HCT116 (cell line): ENCODE measurements around the gene NUDT2. TPM values are rescaled to one million over a fixed set of nuclear protein-coding genes. Genes with fewer than 3 reads are reported as not detected.

ENCODE experiments used
- ATAC-seq: fragments of 200-7000 bp; cut with Tn5 transposase; 2 replicates; pipeline ENCODE4 v1.9.1; 2020; ENCODE audit warnings: mild to moderate bottlenecking, moderate library complexity
- BruUV-seq: library from RNA; stranded (reverse); fragments of 400-500 nt; replicated peaks from 2 replicates; lab custom pipeline; 2021; lab: Mats Ljungman, UMichigan
- CTCF ChIA-PET: fragments of 300-600 bp; sonication (Branson Sonifier 250); formaldehyde crosslinking; loops from one replicate; lab custom pipeline; 2021; ENCODE audit warnings: antibody characterized with exemption; lab: Charles Lee
- POLR2A ChIA-PET: fragments of 300-600, 350-600 bp; sonication (Branson Sonifier 250); formaldehyde crosslinking; loops from one replicate; lab custom pipeline; 2021; ENCODE audit warnings: antibody characterized with exemption; lab: Charles Lee
- RAD21 ChIA-PET, 2 experiments: fragments of 300-600 bp; sonication (Branson Sonifier 250); formaldehyde crosslinking; loops; one replicate each; lab custom pipeline; 2023; ENCODE audit warnings: low total read pairs in 2 of 2; ENCODE audit not compliant: uncharacterized antibody in 2 of 2, unreplicated experiment in 2 of 2, low non-redundant PET in 1 of 2; lab: Charles Lee
- DNase-seq: peaks from one replicate; pipeline ENCODE4 v3.0.0-alpha.2; 2010; ENCODE audit warnings: low read depth, low spot score
- H2AFZ ChIP-seq: fragments of 200-600 bp; shearing (Covaris generic), sonication (generic); 2 replicates; pipeline ENCODE4 v1.6.1; 2017; ENCODE audit warnings: low read depth, mixed run types, mixed read lengths, antibody characterized with exemption, low read length; ENCODE audit not compliant: poor library complexity, severe bottlenecking
- H3K27ac ChIP-seq: 2 replicates; pipeline ENCODE4 v1.5.1; 2012; ENCODE audit warnings: low read depth, low read length
- H3K27me3 ChIP-seq: fragments of 200-600 bp; sonication (generic); 2 replicates; pipeline ENCODE4 v1.6.1; 2016; ENCODE audit warnings: mixed run types, low read length, mixed read lengths; ENCODE audit not compliant: insufficient read depth
- H3K36me3 ChIP-seq, 2 experiments: fragments of 200-500 bp in 1 of 2; fragments of 200-600 bp in 1 of 2; sonication (Bioruptor generic) in 1 of 2; sonication (generic) in 1 of 2; 2 replicates each; pipeline versions ENCODE4 v1.5.1 to v1.6.1; 2014 to 2016; ENCODE audit warnings: low read length in 2 of 2, inconsistent platforms in 1 of 2, mixed read lengths in 1 of 2, mixed run types in 1 of 2; ENCODE audit not compliant: insufficient read depth in 2 of 2, control insufficient read depth in 1 of 2
- H3K4me1 ChIP-seq, 2 experiments: fragments of 200-600 bp in 1 of 2; sonication (generic) in 1 of 2; 2 replicates each; pipeline versions ENCODE4 v1.5.1 to v1.6.1; 2012 to 2017; ENCODE audit warnings: low read length in 2 of 2, inconsistent platforms in 1 of 2, mild to moderate bottlenecking in 1 of 2, mixed read lengths in 1 of 2, mixed run types in 1 of 2, moderate library complexity in 1 of 2; ENCODE audit not compliant: insufficient read depth in 2 of 2, control insufficient read depth in 1 of 2
- H3K4me2 ChIP-seq: fragments of 200-600 bp; sonication (generic); 2 replicates; pipeline ENCODE4 v1.6.1; 2017; ENCODE audit warnings: mixed run types, low read length, mixed read lengths
- H3K4me3 ChIP-seq, 2 experiments: fragments of 200-600 bp in 1 of 2; sonication (generic) in 1 of 2; replicated peaks in 1 of 2; 2 replicates each; pipeline ENCODE4 v1.5.1; 2011 to 2016; ENCODE audit warnings: low read length in 2 of 2, control low read depth in 1 of 2, low read depth in 1 of 2, mild to moderate bottlenecking in 1 of 2, mixed read lengths in 1 of 2, mixed run types in 1 of 2
- H3K79me2 ChIP-seq: fragments of 200-600 bp; sonication (generic); 2 replicates; pipeline ENCODE4 v1.6.1; 2017; ENCODE audit warnings: mild to moderate bottlenecking, mixed run types, low read length, moderate library complexity, mixed read lengths; ENCODE audit not compliant: insufficient read depth
- H3K9ac ChIP-seq: fragments of 200-600 bp; sonication (generic); 2 replicates; pipeline ENCODE4 v1.6.1; 2016; ENCODE audit warnings: low read length, mixed read lengths
- H3K9me2 ChIP-seq: fragments of 200-600 bp; sonication (generic), shearing (Covaris generic); 2 replicates; pipeline ENCODE4 v1.6.1; 2017; ENCODE audit warnings: mixed run types, mild to moderate bottlenecking, moderate library complexity; ENCODE audit not compliant: insufficient read depth
- H3K9me3 ChIP-seq, 2 experiments: fragments of 200-500 bp in 1 of 2; fragments of 200-600 bp in 1 of 2; sonication (Bioruptor generic) in 1 of 2; sonication (generic) in 1 of 2; 2 replicates each; pipeline ENCODE4 v1.6.1; 2014 to 2017; ENCODE audit warnings: low read length in 2 of 2, mixed read lengths in 2 of 2, inconsistent platforms in 1 of 2, low read depth in 1 of 2, mild to moderate bottlenecking in 1 of 2, mixed run types in 1 of 2, moderate library complexity in 1 of 2; ENCODE audit not compliant: control insufficient read depth in 1 of 2, insufficient read depth in 1 of 2
- H4K20me1 ChIP-seq: fragments of 200-600 bp; sonication (generic), shearing (Covaris generic); 2 replicates; pipeline ENCODE4 v1.6.1; 2017; ENCODE audit warnings: mixed run types, mild to moderate bottlenecking, moderate library complexity; ENCODE audit not compliant: insufficient read depth
- ATF3 ChIP-seq: IDR thresholded peaks from 2 replicates; pipeline ENCODE4 v1.6.1; 2012
- CEBPB ChIP-seq: IDR thresholded peaks from 2 replicates; pipeline ENCODE4 v1.6.1; 2012; ENCODE audit warnings: low read depth
- ELF1 ChIP-seq: IDR thresholded peaks from 2 replicates; pipeline ENCODE4 v1.6.1; 2012; ENCODE audit warnings: low read depth, borderline replicate concordance
- EZH2 ChIP-seq: fragments of 200-600 bp; sonication (generic); IDR thresholded peaks from 2 replicates; pipeline ENCODE4 v1.6.1; 2017; ENCODE audit warnings: antibody characterized with exemption, mixed run types
- EZH2phosphoT487 ChIP-seq: fragments of 200-600 bp; IDR thresholded peaks from 2 replicates; pipeline ENCODE4 v1.6.1; 2018; ENCODE audit warnings: antibody characterized with exemption, borderline replicate concordance
- FOSL1 ChIP-seq: IDR thresholded peaks from 2 replicates; pipeline ENCODE4 v1.6.1; 2012; ENCODE audit warnings: low read depth
- JUND ChIP-seq: IDR thresholded peaks from 2 replicates; pipeline ENCODE4 v1.6.1; 2012
- MAX ChIP-seq: IDR thresholded peaks from 2 replicates; pipeline ENCODE4 v1.6.1; 2012
- POLR2A ChIP-seq: IDR thresholded peaks from 2 replicates; pipeline ENCODE4 v1.7.0; 2011; ENCODE audit warnings: borderline replicate concordance; ENCODE audit not compliant: insufficient read depth, insufficient read length; ENCODE audit errors: extremely low read depth
- POLR2AphosphoS5 ChIP-seq: IDR thresholded peaks from 2 replicates; pipeline ENCODE4 v1.6.1; 2011; ENCODE audit warnings: mild to moderate bottlenecking, low read depth, low read length, moderate library complexity
- RAD21 ChIP-seq: IDR thresholded peaks from 2 replicates; pipeline ENCODE4 v1.6.1; 2012; ENCODE audit warnings: low read depth, mild to moderate bottlenecking
- SIN3A ChIP-seq: IDR thresholded peaks from 2 replicates; pipeline ENCODE4 v1.6.1; 2012; ENCODE audit warnings: low read depth
- SRF ChIP-seq: IDR thresholded peaks from 2 replicates; pipeline ENCODE4 v1.6.1; 2012; ENCODE audit warnings: low read depth
- YY1 ChIP-seq: IDR thresholded peaks from 2 replicates; pipeline ENCODE4 v1.6.1; 2011; ENCODE audit warnings: low read length, low read depth, moderate library complexity, mild to moderate bottlenecking; ENCODE audit not compliant: insufficient replicate concordance; ENCODE audit errors: extremely low read depth
- ZBTB33 ChIP-seq: IDR thresholded peaks from 2 replicates; pipeline ENCODE4 v1.6.1; 2011; ENCODE audit warnings: mild to moderate bottlenecking, low read length, moderate library complexity; ENCODE audit not compliant: insufficient replicate concordance; ENCODE audit errors: extremely low read depth
- ZFX ChIP-seq: fragments of 450-650 bp; IDR thresholded peaks from 2 replicates; pipeline ENCODE4 v1.6.1; 2017
- ZNF274 ChIP-seq: fragments of 200-500 bp; sonication (Bioruptor generic); IDR thresholded peaks from 2 replicates; pipeline ENCODE4 v1.6.1; 2014; ENCODE audit warnings: mild to moderate bottlenecking, low read depth, low read length, inconsistent platforms
- intact Hi-C: fragments of 100-400 bp; cut with micrococcal nuclease; formaldehyde crosslinking; loops from 2 replicates; pipeline ENCODE4 v1.10.0; 2022
- total RNA-seq: library from RNA; stranded (reverse); gene quantifications from one replicate; pipeline ENCODE4 v1.2.1, GENCODE V29; 2021; ENCODE audit not compliant: unreplicated experiment

NUDT2 gene
- total RNA-seq, 1 experiment from 2014 or later: 39.3 TPM

DNA sequence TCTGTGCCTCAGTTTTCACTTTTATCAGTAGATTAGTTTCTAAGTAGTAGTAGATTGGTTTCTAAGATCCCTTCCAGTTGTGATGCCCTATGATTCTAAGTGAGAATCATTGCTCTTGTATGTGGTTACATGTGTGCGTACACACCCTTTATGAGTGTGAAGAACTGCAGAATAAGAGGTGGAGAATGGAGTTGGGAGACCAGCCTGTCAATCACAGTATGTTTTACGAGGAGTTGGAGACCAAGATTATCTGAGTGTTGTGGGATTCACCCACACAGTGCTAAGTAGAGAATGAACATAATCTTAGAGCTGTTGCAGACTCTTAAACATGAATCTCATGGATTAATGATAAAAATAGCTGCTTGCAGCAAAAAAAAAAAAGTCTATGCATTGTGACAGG lies 37.9 kb upstream of the NUDT2 start:
- POLR2A ChIA-PET: no interaction called here
- no peak overlapping the region for H3K9ac ChIP-seq
- BruUV-seq: no TSS peak
- TF ChIP-seq YY1 (no peak), ZFX (no peak), SIN3A (no peak), POLR2AphosphoS5 (no peak), EZH2phosphoT487 (no peak), POLR2A (no peak), ZNF274 (no peak), ATF3 (no peak), ELF1 (no peak), CEBPB (no peak), ZBTB33 (no peak), JUND (no peak), FOSL1 (no peak), MAX (no peak), EZH2 (no peak), SRF (no peak), RAD21 (no peak)
- TF ChIP-seq, all 23 proteins: peak for 0
- no peak overlapping the region for H3K4me2 ChIP-seq
- H3K4me3 ChIP-seq: no peak overlapping the region
- no peaks in the 10 kb centered on the region for H3K27me3 ChIP-seq
- ATAC-seq: no peak
- no peaks in the 10 kb centered on the region for H3K9me3 ChIP-seq
- peaks cover 0 to 4% of the 10 kb centered on the region in 2 experiments; a peak in 1 of 4 replicates for H3K36me3 ChIP-seq
- no peaks in the 10 kb centered on the region for H3K9me2 ChIP-seq
- RAD21 ChIA-PET: no interaction called here
- DNase-seq: no peak
- intact Hi-C loops: no loop called here
- H4K20me1 ChIP-seq: no peaks in the 10 kb centered on the region
- H2AFZ ChIP-seq: no peak overlapping the region
- CTCF ChIA-PET: no interaction called here
- H3K4me1 ChIP-seq: no peaks in the 10 kb centered on the region
- H3K79me2 ChIP-seq: no peaks in the 10 kb centered on the region
- no peak overlapping the region for H3K27ac ChIP-seq
